BJ (cell line): ENCODE measurements around the gene RBM27. TPM values are rescaled to one million over a fixed set of nuclear protein-coding genes. Genes with fewer than 3 reads are reported as not detected.

Experiments used
- CTCF ChIA-PET: fragments of 350-600 bp; formaldehyde crosslinking; extraction: SDS; loops from one replicate; lab custom pipeline; 2021; ENCODE audit warnings: antibody characterized with exemption, inconsistent platforms; lab: Yijun Ruan, JAX
- POLR2A ChIA-PET: fragments of 300-600 bp; sonication (Branson Sonifier 250); formaldehyde crosslinking; extraction: SDS; loops from one replicate; lab custom pipeline; 2021; ENCODE audit warnings: antibody characterized with exemption; lab: Charles Lee
- DNase-seq: peaks from one replicate; pipeline ENCODE4 v3.0.0-alpha.2; 2011; ENCODE audit warnings: low read depth
- H3K27me3 ChIP-seq: 2 replicates; pipeline ENCODE4 v1.6.0; 2011; ENCODE audit warnings: low read length; ENCODE audit not compliant: control insufficient read depth, insufficient read depth
- H3K36me3 ChIP-seq: 2 replicates; pipeline ENCODE4 v1.5.1; 2011; ENCODE audit warnings: low read length; ENCODE audit not compliant: control insufficient read depth, insufficient read depth
- H3K4me3 ChIP-seq: 2 replicates; pipeline ENCODE4 v1.5.1; 2011; ENCODE audit warnings: low read depth, mild to moderate bottlenecking, control low read depth, low read length
- polyA plus RNA-seq: library from polyadenylated mRNA; depleted of rRNA; stranded (reverse); fragments of >200 nt; gene quantifications from 2 replicates; pipeline ENCODE4 v1.2.3, GENCODE V29; 2011
- TF ChIP-seq, protein P1 (sequence below): IDR thresholded peaks from 2 replicates; pipeline ENCODE4 v1.5.1; 2011; ENCODE audit warnings: low read depth, mild to moderate bottlenecking, control low read depth, inconsistent platforms, low read length, moderate library complexity; ENCODE audit not compliant: insufficient read depth

RBM27 gene
- polyA plus RNA-seq, 1 experiment = 19.0 TPM

DNA sequence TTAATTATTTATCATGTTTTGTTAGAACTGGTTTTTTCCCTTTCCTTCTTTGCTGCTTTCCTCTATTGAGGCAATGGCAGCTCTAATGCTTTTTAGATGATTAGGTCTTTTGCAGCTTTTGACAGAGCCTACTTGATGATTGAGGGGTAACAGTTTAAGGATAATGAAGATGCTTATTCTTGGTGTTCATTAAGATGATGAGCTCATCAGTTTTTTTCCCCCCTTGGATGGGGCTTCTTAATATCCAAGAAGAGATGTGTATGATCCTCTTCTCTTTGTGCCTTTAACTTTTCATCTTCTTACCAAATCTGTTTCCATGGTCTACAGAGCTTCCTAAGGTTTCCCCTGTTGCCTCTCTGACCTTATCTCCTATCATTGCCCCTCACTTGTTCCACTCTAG, 15.8 kb downstream of the RBM27 start:
- POLR2A ChIA-PET = no interaction called here
- TF ChIP-seq, protein P1, sequence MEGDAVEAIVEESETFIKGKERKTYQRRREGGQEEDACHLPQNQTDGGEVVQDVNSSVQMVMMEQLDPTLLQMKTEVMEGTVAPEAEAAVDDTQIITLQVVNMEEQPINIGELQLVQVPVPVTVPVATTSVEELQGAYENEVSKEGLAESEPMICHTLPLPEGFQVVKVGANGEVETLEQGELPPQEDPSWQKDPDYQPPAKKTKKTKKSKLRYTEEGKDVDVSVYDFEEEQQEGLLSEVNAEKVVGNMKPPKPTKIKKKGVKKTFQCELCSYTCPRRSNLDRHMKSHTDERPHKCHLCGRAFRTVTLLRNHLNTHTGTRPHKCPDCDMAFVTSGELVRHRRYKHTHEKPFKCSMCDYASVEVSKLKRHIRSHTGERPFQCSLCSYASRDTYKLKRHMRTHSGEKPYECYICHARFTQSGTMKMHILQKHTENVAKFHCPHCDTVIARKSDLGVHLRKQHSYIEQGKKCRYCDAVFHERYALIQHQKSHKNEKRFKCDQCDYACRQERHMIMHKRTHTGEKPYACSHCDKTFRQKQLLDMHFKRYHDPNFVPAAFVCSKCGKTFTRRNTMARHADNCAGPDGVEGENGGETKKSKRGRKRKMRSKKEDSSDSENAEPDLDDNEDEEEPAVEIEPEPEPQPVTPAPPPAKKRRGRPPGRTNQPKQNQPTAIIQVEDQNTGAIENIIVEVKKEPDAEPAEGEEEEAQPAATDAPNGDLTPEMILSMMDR = no peak
- DNase-seq = no peak
- no peak overlapping the region for H3K4me3 ChIP-seq
- CTCF ChIA-PET = interaction anchor here (1.0 kb wide), 1 partner anchor 8 kb away, joined by 3 read pairs; no protein-coding TSS in a partner anchor
- H3K27me3 ChIP-seq = no peaks in the 10 kb centered on the region
- no peaks in the 10 kb centered on the region; the same call in 1 of the 2 replicates for H3K36me3 ChIP-seq

DNA sequence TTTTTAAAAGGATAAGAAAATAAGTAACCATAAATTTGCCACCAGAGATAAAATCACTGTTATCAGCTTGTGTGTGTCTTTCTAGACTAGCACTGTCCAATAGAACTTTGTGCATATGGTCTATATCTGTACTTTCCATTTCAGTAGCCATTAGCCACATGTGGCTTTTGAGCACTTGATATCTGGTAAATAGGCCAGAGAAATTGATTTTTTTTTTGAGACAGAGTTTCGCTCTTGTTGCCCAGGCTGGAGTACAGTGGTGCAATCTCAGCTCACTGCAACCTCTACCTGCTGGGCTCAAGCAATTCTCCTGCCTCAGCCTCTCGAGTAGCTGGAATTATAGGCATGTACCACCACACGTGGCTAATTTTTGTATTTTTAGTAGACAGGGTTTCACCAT, 17.8 kb downstream of the RBM27 start:
- DNase-seq = no peak
- Histone ChIP-seq H3K4me3 (no peak overlapping the region), H3K36me3 (no peaks in the 10 kb centered on the region; the same call in 1 of the 2 replicates), H3K27me3 (no peaks in the 10 kb centered on the region)
- TF ChIP-seq, protein P1 = no peak
- ChIA-PET CTCF (no interaction called here), POLR2A (no interaction called here)

DNA sequence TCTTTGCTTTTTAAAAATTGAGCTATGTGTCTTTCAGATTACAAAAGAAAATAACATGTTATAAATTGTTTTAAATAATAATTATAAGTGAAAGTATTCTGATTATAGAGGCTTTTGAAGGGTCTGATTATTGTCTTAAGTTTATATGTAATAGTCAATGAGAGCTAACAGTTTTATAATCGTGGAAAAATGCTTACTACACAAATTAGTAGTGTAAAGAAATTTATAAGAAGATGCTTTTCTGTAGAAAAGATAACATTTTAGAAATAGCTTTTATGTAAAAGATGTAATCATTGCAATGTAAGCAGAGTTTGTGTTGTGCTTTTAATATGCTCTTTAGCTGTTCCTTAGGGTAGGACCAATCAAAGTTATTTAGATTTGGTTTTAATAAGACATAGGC, 18.6 kb downstream of the RBM27 start:
- Histone ChIP-seq H3K4me3 (no peak overlapping the region), H3K36me3 (no peaks in the 10 kb centered on the region; the same call in 1 of the 2 replicates), H3K27me3 (no peaks in the 10 kb centered on the region)
- no peak for DNase-seq
- CTCF ChIA-PET = no interaction called here
- POLR2A ChIA-PET = no interaction called here
- TF ChIP-seq, protein P1 = no peak

DNA sequence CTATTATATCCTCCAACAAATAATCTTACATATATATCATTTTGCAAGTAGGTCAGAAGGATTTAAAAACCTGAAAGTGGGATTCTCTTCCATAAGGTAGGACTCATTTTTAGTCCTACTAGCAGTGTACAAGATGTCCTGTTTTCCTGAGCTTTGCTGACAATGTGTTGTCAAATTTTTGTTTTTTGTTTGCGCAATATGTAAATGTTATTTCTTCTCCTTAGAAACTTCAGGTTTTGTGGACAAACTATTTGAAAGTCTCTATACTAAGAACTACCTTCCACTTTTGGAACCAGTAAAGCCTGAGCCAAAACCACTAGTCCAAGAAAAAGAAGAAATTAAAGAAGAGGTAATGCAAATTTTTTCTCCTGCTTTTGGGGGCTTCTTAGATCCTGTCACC, 19.8 kb downstream of the RBM27 start:
- Histone ChIP-seq H3K36me3 (no peaks in the 10 kb centered on the region; the same call in 1 of the 2 replicates), H3K4me3 (no peak overlapping the region), H3K27me3 (no peaks in the 10 kb centered on the region)
- ChIA-PET CTCF (no interaction called here), POLR2A (no interaction called here)
- TF ChIP-seq, protein P1 = no peak
- no peak for DNase-seq

DNA sequence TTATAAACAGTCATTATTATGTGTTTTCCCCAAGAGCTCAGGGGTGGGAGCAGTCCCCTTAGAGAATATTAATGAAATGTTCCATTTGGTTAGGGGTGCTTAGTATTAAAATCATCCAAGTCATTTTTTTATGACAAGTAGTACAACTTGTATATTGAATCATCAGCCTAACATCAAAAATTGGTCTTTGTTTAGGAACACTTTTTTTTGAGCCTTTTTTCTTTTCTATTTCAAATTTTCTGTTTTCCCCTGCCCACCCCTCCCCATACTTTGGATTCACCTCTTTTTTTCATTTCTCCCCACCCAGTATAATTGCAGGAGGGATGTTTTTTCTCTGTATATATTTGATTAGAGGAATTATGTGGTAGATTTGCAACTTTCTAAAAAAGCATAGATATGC, 25.8 kb downstream of the RBM27 start:
- POLR2A ChIA-PET = no interaction called here
- CTCF ChIA-PET = no interaction called here
- Histone ChIP-seq H3K27me3 (no peaks in the 10 kb centered on the region), H3K36me3 (peaks cover 6% of the 10 kb centered on the region), H3K4me3 (no peak overlapping the region)
- DNase-seq = no peak
- TF ChIP-seq, protein P1 = no peak
